ENCODE results near the gene CD274. TPM values are rescaled to one million over a fixed set of nuclear protein-coding genes. Genes with fewer than 3 reads are reported as not detected.
"Not testable (repeated sequence)": the region's sequence is repeated elsewhere in the genome, so short reads cannot be mapped to it uniquely, and the experiment has no call there.

Gene CD274
- total and polyA plus RNA-seq, 2 experiments from 2014 or later: not detected

GRCh38 chr9:5494765-5495164 lies 44.4 kb downstream of the CD274 start:
- H3K27me3 Mint-ChIP-seq (ENCODE audit: insufficient read depth, low read depth, poor library complexity); H3K36me3 ChIP-seq (ENCODE audit: insufficient read depth); H3K4me1 ChIP-seq (ENCODE audit: insufficient read depth); H2AFZ ChIP-seq; H3K4me3 ChIP-seq; H3K27ac ChIP-seq (ENCODE audit: low read depth); ATAC-seq; H3K9me3 Mint-ChIP-seq; H3K4me2 ChIP-seq; H3K4me3 Mint-ChIP-seq; H3K27me3 ChIP-seq (ENCODE audit: insufficient read depth); H3K27ac Mint-ChIP-seq; H3K4me1 Mint-ChIP-seq; DNase-seq (ENCODE audit: low spot score); H4K20me1 ChIP-seq (replicated peaks; ENCODE audit: insufficient read depth); H3F3A ChIP-seq (replicated peaks; ENCODE audit: low read depth); H3K9me2 ChIP-seq (ENCODE audit: insufficient read depth); H3K79me2 ChIP-seq (replicated peaks; ENCODE audit: insufficient read depth); H3K36me3 Mint-ChIP-seq (ENCODE audit: low read depth): not testable (repeated sequence)

- no peak overlapping the region for H3K27ac ChIP-seq (ENCODE audit: low read depth)
- no peaks in the 10 kb centered on the region for H4K20me1 ChIP-seq (replicated peaks; ENCODE audit: insufficient read depth)
- Mint-ChIP-seq H3K27me3 (ENCODE audit: insufficient read depth, low read depth, poor library complexity) (no peaks in the 10 kb centered on the region), H3K9me3 (no peaks in the 10 kb centered on the region), H3K27ac (no peak overlapping the region), H3K36me3 (ENCODE audit: low read depth) (no peaks in the 10 kb centered on the region), H3K4me1 (peaks cover 3% of the 10 kb centered on the region; the same call in 2 of the 3 replicates), H3K4me3 (no peak overlapping the region)
- no peaks in the 10 kb centered on the region for H3K4me1 ChIP-seq (ENCODE audit: insufficient read depth)
- no peaks in the 10 kb centered on the region for H3K27me3 ChIP-seq (ENCODE audit: insufficient read depth)
- H3K9me2 ChIP-seq (ENCODE audit: insufficient read depth): no peaks in the 10 kb centered on the region; the same call in 1 of the 2 replicates
- no peaks in the 10 kb centered on the region for H3K36me3 ChIP-seq (ENCODE audit: insufficient read depth)
- ATAC-seq: no peak
- no peak overlapping the region for H3K4me3 ChIP-seq
- no peak overlapping the region for H3K4me2 ChIP-seq
- no peak overlapping the region for H2AFZ ChIP-seq
- H3K79me2 ChIP-seq (replicated peaks; ENCODE audit: insufficient read depth): no peaks in the 10 kb centered on the region
- no peak for DNase-seq (ENCODE audit: low spot score)
- no peaks in the 10 kb centered on the region for H3F3A ChIP-seq (replicated peaks; ENCODE audit: low read depth)
- TF ChIP-seq ZNF331 (CRISPR knock-in tag; IDR thresholded peaks at IDR 0.05; ENCODE audit: low read depth) (no peak), CTCF (conservative IDR thresholded peaks at IDR 0.05; ENCODE audit: low read depth in 2 of 2) (no peak), EZH2phosphoT487 (IDR thresholded peaks at IDR 0.05; ENCODE audit: unreplicated experiment) (no peak), EZH2 (IDR thresholded peaks at IDR 0.05; ENCODE audit: low read depth, unreplicated experiment) (no peak), JUNB (IDR thresholded peaks at IDR 0.05; ENCODE audit: unreplicated experiment) (no peak), ETS1 (IDR thresholded peaks at IDR 0.05) (no peak), STAT1 (IDR thresholded peaks at IDR 0.05; ENCODE audit: unreplicated experiment) (no peak), NANOG (IDR thresholded peaks at IDR 0.05; ENCODE audit: borderline replicate concordance) (no peak), ZNF114 (CRISPR knock-in tag; IDR thresholded peaks at IDR 0.05) (no peak), POLR2AphosphoS5 (IDR thresholded peaks at IDR 0.05; ENCODE audit: low read depth) (no peak), REST (IDR thresholded peaks at IDR 0.05; ENCODE audit: unreplicated experiment) (no peak)
Measured at GRCh38 chr9:5499157-5499556, 48.8 kb downstream of the CD274 start.
